Bronchial epithelial cell (primary cell): ENCODE results near the gene AGRP. TPM values are rescaled to one million over a fixed set of nuclear protein-coding genes. Genes with fewer than 3 reads are reported as not detected.

Experiments
- DNase-seq: peaks from one replicate; pipeline ENCODE4 v3.0.0-alpha.2; 2010; ENCODE audit warnings: low read depth
- FAIRE-seq: peaks from 2 replicates; lab custom pipeline; 2011; peaks lifted over from hg19 to GRCh38; lab: Jason Lieb, UNC
- H3K27me3 ChIP-seq: 2 replicates; pipeline ENCODE4 v1.5.1; 2011; ENCODE audit warnings: low read length; ENCODE audit not compliant: control insufficient read depth, insufficient read depth
- H3K36me3 ChIP-seq: 2 replicates; pipeline ENCODE4 v1.5.1; 2011; ENCODE audit warnings: low read length; ENCODE audit not compliant: control insufficient read depth, insufficient read depth
- H3K4me3 ChIP-seq: 2 replicates; pipeline ENCODE4 v1.5.1; 2011; ENCODE audit warnings: mild to moderate bottlenecking, low read depth, low read length, control low read depth
- total RNA-seq: library from RNA; depleted of rRNA; stranded (reverse); fragments of >200 nt; gene quantifications from 2 replicates; pipeline ENCODE4 v1.2.1, GENCODE V29; 2014
- TF ChIP-seq, protein P1 (sequence below): IDR thresholded peaks from 2 replicates; pipeline ENCODE4 v1.5.1; 2011; ENCODE audit warnings: mild to moderate bottlenecking, moderate library complexity, low read length, control low read depth, inconsistent platforms; ENCODE audit not compliant: insufficient read depth, severe bottlenecking

Gene AGRP
- total RNA-seq, 1 donor from 2014 or later, result not detected

DNA sequence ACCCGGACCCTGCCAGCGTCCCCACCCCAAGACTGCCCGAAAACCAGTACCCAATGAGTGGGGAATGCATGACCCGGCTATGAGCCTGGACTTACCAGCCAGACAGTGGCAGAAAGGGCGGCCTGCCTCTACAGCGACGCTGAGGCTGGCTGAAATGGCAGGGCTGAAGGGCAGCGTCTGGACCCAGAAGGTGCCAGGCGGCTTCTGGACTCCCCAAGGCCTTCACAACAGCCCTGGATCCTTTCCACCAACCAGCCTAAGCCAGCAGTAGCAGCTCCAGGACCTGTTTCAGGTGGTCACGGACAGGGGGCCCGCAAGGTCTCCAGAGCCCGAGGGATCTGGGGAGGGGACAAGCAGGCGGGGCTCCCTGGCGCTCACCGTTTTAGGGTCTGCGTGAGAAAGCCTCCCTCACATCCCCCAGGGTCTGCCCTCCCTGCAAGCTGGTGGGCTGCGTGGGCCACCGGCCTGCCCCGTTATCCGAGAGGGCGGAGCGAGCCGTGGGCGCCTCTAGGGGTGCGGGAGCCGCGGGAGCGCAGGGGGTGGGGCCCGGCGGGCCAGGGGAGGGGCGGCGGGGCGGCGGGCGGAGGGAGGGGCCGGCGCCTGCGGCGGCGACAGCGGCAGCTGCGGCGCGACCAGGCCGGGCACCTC is 45.0 kb upstream of the AGRP start, which contains the start of gene RIPOR1:
RIPOR1 (plus strand) TSS at position 608 of the 648 bp plus-strand sequence. CDS start 9,618 bp downstream, outside the sequence.
- FAIRE-seq, result no peak
- H3K27me3 ChIP-seq, result no peaks in the 10 kb centered on the region
- no peak for DNase-seq
- no peaks in the 10 kb centered on the region for H3K36me3 ChIP-seq
- peak within 1 kb of the TSS; percentile 55 for H3K4me3 ChIP-seq
- TF ChIP-seq, protein P1, sequence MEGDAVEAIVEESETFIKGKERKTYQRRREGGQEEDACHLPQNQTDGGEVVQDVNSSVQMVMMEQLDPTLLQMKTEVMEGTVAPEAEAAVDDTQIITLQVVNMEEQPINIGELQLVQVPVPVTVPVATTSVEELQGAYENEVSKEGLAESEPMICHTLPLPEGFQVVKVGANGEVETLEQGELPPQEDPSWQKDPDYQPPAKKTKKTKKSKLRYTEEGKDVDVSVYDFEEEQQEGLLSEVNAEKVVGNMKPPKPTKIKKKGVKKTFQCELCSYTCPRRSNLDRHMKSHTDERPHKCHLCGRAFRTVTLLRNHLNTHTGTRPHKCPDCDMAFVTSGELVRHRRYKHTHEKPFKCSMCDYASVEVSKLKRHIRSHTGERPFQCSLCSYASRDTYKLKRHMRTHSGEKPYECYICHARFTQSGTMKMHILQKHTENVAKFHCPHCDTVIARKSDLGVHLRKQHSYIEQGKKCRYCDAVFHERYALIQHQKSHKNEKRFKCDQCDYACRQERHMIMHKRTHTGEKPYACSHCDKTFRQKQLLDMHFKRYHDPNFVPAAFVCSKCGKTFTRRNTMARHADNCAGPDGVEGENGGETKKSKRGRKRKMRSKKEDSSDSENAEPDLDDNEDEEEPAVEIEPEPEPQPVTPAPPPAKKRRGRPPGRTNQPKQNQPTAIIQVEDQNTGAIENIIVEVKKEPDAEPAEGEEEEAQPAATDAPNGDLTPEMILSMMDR, result no peak

DNA sequence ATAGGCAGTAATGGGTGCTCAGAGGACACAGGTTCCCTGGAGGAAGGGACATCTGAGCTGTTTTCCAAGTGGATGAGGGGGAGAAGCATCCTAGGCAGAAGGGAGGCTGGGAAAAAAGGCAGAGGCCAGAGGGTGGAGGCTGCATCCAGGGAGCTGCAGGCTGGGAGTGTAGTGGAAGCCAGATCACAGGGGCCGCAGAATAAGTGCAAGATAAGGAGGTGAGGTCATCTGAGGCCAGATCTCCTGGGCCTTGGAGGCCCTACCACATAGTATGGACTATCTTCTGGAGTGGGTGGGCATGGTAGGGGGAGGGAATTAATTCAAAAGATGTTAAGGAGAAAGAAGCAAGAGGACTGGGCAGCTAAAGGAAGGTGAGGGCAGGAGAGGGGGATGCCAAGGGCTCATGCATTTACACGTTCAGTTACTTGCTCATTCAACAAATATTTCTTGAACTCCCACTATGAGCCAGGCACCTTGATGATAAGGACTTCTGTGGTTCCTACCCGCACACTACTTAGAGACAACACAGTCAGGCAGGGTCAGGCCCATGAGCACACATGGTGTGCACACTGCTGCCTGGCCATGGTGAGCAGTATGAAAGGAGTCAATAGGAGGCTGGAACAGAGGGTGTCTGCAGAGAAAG is 42.9 kb upstream of the AGRP start:
- TF ChIP-seq, protein P1, result no peak
- Histone ChIP-seq H3K36me3 (no peaks in the 10 kb centered on the region), H3K27me3 (no peaks in the 10 kb centered on the region), H3K4me3 (no peak overlapping the region)
- FAIRE-seq, result no peak
- DNase-seq, result peak; percentile 86

DNA sequence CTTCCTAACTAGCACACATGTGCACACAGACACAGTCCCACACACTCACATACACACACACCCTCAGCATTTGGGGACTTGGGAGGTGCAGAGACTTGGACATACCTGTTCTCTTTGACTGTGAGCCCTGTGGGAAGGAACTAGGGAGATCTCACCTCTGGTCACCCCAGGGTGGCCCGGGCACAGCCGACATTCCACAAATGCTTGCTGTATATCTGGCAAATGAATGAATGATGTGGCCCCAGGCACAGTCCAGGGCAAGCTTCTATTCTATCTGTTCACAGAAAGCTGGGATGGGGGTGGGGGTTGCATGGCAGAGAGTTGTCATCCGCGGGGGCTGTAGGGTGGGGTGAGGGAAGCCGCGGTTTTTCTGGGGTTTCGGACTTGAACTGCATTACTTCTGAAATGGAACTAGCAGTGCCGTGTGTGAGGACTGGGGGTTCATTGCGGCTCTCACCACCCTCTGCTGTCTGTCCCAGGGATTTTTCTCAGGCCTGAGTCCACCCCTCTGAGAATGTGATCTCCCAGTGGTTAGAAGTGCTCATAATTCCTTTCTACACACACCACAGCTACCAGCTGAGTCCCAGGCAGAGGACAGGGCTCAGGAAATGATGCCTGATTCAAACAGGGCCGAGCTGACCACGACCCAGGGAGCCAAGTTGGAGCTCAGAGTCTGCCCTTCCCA is 42.0 kb upstream of the AGRP start:
- H3K27me3 ChIP-seq, result no peaks in the 10 kb centered on the region
- TF ChIP-seq, protein P1, result no peak
- no peak overlapping the region for H3K4me3 ChIP-seq
- H3K36me3 ChIP-seq, result no peaks in the 10 kb centered on the region
- no peak for DNase-seq
- FAIRE-seq, result no peak

DNA sequence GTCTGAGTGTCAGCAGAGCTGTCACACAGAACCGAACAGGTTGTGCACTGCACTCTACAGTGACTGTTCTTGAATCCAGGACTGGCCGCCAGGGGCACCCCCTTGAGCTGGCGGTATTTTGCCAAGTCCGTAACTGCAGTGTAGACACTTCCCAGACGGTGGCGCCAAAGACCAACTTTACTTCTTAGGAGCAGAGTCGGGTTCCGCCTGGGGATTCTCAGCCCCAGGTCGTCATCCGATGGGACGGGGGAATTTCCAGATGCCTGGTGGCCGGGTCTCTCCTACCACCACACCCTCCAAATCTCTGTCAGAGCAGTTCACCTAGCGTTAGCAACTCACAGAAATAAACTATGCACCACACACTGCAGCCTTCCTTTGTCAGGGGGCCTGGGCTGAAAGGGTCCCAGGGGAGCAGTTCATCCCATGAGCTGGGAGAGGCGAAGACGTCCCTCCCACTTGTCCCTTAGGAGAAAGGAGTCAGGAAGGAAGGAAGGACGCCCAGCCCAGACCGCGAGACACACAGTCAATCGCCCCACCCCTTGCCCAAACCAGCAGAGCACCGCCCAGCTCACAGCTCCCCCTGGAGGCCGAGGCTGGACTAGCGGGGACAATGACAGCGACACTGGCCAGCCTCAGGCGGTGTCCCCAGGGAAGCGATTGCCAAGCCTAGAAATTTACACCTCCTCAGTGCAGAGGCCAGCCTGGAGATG is 37.9 kb upstream of the AGRP start:
- Histone ChIP-seq H3K4me3 (peak overlapping the region; percentile 43), H3K36me3 (no peaks in the 10 kb centered on the region), H3K27me3 (no peaks in the 10 kb centered on the region)
- FAIRE-seq (no peak), DNase-seq (peak; percentile 93)
- TF ChIP-seq, protein P1, result peak; percentile 98

DNA sequence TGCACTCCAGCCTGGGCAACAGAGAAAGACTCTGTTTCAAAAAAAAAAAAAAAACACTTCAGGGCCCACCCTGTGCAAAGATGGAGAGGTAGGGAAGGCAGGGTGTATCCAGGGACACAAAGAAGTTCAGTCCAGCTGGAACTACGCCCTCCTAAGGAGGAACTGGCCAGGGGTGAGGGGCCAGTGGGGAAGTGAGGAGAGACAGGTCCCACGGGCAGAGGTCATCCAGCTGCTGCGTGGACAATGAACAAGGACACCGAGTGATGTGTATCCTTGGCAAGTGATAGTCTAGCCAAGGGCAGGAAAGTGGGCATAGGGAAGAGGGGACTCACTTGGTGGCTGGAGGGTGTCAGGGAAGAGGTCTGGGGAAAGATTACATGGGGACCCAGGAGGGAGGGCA is 35.9 kb upstream of the AGRP start:
- FAIRE-seq, result no peak
- TF ChIP-seq, protein P1, result no peak
- no peaks in the 10 kb centered on the region for H3K36me3 ChIP-seq

More for the DNA sequence above, 35.9 kb upstream of the AGRP start:
- DNase-seq, result no peak
- Histone ChIP-seq H3K27me3 (no peaks in the 10 kb centered on the region), H3K4me3 (no peak overlapping the region)
